KOPT-K1 (cell line): ENCODE data around the gene CHRNB2.

ENCODE experiments used
- H3K27ac ChIP-seq: fragments of 200-600 bp; sonication (generic); 2 replicates; pipeline ENCODE4 v1.5.1; 2016; ENCODE audit warnings: antibody characterized with exemption, mild to moderate bottlenecking, low read depth, low read length; ENCODE audit not compliant: poor library complexity, severe bottlenecking
- H3K36me3 ChIP-seq: fragments of 200-600 bp; sonication (generic); 2 replicates; pipeline ENCODE4 v1.5.1; 2017; ENCODE audit warnings: antibody characterized with exemption, mild to moderate bottlenecking, low read length, moderate library complexity; ENCODE audit not compliant: insufficient read depth
- H3K9me3 ChIP-seq: fragments of 200-600 bp; sonication (generic); 2 replicates; pipeline ENCODE4 v1.5.1; 2017; ENCODE audit warnings: antibody characterized with exemption, low read length, mild to moderate bottlenecking; ENCODE audit not compliant: insufficient read depth, poor library complexity, severe bottlenecking

The CHRNB2 gene

GRCh38 chr1:154624746-154625643 lies 57.4 kb downstream of the CHRNB2 start:
- H3K9me3 ChIP-seq, result peaks cover 5% of the 10 kb centered on the region
- no peak overlapping the region for H3K27ac ChIP-seq
- peaks cover 25% of the 10 kb centered on the region for H3K36me3 ChIP-seq

GRCh38 chr1:154626456-154627256 lies 59.1 kb downstream of the CHRNB2 start:
- H3K27ac ChIP-seq, result peak overlapping the region; percentile 71
- peaks cover 25% of the 10 kb centered on the region for H3K36me3 ChIP-seq
- peaks cover 5% of the 10 kb centered on the region for H3K9me3 ChIP-seq

DNA sequence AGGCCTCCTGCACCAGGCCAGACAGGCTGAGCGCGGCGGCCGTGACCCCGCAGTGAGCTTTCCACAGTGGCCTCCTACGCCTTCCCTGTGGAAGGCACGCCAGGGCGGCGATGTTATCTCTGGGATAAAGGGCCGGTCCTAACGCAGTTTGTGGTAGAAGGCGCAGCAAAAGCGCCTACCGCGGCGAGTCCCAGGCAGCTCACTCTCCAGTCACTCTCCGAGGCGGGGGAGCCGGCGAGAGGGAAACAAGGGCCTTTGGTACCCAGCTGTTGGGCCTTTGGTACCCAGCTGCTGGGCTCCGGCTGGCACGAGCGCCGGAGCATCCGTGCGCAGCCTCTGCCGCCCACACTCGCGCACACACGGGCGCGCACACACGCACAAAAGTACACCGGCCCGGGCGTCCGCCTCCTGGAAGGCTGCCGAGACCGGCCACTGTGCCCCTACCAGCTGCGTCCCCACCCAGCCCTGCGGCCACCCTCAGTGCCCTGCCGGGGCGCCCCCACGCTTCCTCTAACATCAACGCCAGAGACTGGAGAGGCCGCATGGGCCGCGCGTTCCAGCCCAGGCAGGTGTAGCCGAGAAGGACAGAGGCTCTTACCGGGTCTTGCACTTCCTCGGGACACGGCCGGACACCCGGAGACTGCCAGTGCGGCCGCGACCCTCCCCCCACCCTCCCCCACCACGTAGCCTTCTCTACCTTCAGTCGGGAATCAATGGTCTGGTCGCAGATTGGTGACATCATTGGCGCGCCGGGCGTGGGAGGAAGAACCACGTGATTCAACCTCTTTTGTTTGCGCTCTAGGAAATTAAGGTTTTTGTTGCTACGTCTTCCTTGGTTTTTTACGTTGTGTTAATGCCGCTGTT lies 59.9 kb downstream of the CHRNB2 start:
- H3K27ac ChIP-seq, result peak overlapping the region; percentile 71
- H3K9me3 ChIP-seq, result peaks cover 5% of the 10 kb centered on the region
- peaks cover 23% of the 10 kb centered on the region for H3K36me3 ChIP-seq

GRCh38 chr1:154628121-154628405 lies 60.5 kb downstream of the CHRNB2 start:
- peak overlapping the region; percentile 71 for H3K27ac ChIP-seq
- peaks cover 18% of the 10 kb centered on the region for H3K36me3 ChIP-seq
- peaks cover 5% of the 10 kb centered on the region for H3K9me3 ChIP-seq

DNA sequence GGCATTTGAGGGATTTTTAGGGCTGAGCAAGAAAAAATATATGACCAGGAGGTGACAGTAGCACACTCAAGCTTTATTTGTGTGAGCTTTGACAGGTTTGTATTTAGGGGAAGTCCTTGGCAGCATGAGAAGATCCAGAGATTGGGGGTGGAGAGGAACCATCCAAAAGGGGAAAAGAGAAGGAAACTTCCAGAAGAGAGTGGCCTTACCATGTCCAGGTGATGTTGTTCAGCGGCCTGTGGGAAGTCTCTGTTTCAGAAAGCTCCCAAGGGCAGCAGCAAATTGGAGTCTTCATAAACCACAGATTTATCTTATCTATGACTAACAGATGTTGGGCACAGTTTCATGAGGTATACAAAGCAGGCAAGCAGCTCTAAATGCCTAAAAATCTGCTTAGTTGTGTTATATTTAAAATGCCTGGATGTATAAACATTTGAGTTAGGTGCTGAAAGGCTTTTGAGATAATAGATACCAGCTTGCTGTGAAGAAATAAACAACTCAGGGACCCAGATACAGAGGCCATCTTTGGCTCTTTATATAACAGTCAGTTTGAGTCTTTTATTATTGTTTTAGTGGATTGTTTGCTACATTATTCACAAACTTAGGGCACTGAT lies 61.6 kb downstream of the CHRNB2 start:
- H3K27ac ChIP-seq, result peak overlapping the region; percentile 71
- peaks cover 5% of the 10 kb centered on the region for H3K9me3 ChIP-seq

More for the DNA sequence above, 61.6 kb downstream of the CHRNB2 start:
- peaks cover 9% of the 10 kb centered on the region for H3K36me3 ChIP-seq
